HG03139 (cell line): Measurements from ENCODE around the gene SDSL.

Experiments
- ATAC-seq: cut with Tn5 transposase; IDR thresholded peaks from one replicate; pipeline ENCODE4 v1.9.1; 2021; ENCODE audit not compliant: unreplicated experiment

Gene SDSL

DNA sequence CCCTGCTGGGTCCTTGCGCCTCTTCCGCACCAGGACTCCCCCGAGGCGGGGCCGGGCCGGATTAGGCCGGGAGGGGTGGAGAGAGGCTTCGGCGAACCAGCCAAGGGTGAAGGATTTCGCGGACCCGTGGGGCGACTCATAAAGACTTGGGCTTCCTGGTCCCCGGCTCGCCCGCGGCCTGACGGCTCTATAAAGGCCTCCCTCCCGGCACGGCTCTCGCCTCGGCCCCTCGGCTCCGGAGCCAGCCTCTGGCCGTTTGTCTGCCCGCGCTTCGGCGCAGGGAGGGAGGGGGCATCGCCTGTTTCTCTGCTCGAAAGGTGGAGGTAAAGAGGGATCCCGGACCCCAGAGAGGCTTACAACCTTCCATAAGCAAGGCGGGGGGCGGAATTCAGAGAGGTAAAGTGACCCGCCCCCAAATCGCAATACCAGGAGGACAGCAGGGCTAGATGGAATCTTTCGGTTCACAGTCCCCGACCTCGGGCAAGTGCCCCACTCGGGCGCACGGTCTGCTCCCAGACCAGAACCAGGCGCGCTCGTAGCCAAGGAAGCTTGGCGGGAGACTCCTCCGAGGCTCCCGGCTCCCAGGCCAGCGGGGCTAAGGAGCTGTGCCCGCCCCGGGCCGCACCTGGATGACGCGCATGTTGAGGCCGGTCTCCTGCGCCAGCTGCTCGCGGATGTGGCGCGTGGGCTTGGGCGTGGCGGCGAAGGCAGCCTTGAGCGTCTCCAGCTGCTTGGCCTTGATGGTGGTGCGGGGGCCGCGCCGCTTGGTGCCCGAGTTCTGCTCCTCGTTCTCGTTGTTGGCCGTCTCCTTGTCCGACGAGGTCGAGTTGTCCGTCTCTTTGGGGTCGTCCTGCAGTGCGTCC lies 45.6 kb downstream of the SDSL start:
- ATAC-seq, result no peak

GRCh38 chr12:113468365-113469223 lies 46.4 kb downstream of the SDSL start:
- no peak for ATAC-seq

- no peak for ATAC-seq
Measured at GRCh38 chr12:113469224-113469948, 47.2 kb downstream of the SDSL start.

- no peak for ATAC-seq
Measured at GRCh38 chr12:113469949-113470743, 48.0 kb downstream of the SDSL start.

DNA sequence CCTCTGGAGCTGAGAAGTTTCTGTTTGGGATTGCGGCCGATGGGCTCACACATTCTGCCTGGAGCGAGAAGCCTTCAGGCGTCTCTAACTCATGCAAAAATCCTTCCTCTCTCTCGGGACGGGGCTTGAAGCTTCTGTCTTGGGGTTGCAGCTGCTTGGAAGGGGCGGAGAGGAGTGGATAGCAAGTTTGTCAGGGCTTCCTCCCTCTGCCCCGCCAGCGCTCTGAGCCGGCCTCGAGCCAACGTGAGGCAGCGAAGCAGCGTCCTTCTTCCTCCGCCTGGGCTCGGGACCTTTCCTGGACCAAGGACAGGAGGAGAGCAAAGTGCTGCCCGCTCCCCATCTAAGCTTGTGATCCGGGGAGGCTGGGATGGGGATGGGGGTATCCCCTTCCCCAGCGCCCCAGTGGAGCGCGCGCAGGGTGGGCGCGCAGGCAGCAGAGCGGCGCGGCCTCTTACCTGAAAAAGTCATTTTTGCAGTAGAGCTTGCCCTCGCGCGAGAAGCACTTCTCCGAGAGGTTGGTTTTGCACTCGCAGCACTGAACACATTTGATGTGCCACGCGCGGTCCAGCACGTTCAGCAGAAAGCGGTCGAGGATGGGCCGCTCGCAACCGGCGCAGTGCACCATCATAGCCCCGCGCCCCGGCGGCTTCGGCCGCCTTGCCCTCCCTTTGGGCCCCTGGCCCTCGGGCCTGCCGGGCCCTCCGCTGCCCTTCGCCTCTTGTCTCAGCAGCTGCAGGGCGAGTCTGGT lies 48.9 kb downstream of the SDSL start:
- no peak for ATAC-seq

GRCh38 chr12:113471619-113472171 lies 49.5 kb downstream of the SDSL start, which contains the start of gene LHX5:
Gene LHX5 (minus strand): TSS chr12:113471871. CDS start chr12:113471498, 373 bp downstream.
- no peak for ATAC-seq

- ATAC-seq, result no peak
Measured at GRCh38 chr12:113472191-113473121, 50.3 kb downstream of the SDSL start.

- no peak for ATAC-seq
Measured at GRCh38 chr12:113473400-113473799, 51.2 kb downstream of the SDSL start.

GRCh38 chr12:113473942-113474341 lies 51.8 kb downstream of the SDSL start:
- ATAC-seq, result no peak

- no peak for ATAC-seq
Measured at GRCh38 chr12:113474635-113475436, 52.7 kb downstream of the SDSL start.

DNA sequence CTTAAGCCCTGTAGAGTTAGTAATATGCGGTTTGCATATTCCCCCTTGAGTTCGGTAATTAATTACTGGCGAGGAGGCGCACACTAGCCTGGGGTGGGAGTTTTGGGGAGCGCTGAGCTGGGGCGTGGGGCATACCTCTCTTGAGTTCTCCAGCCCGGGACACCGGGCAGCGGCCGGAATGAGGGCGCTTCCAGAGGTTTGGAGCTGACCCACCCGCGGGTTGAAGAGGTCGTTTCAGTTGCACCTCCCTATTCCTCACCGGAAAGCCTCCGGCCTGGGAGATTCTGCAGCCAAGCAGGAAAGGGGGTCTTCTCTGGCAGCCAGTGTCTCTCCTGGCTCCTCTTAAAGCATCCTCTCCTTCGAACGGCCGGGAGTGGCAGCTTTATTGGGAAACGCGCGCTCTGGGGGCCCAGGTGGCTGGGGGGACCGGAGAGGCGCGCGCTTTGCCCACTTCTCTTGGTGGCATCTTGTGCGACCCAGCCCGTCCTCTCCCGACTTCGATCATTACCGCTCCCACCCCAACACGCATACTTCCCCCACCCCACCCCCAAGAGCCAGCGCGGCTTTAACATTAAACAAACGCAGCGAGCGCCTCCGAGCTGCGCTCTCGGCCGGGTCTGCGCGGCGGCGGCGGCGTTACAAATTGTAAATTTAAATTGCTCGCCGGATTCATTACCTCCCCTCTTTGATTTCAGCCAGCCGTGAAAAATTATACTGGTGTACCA lies 53.4 kb downstream of the SDSL start:
- no peak for ATAC-seq

GRCh38 chr12:113476176-113476986 lies 54.2 kb downstream of the SDSL start:
- ATAC-seq, result no peak

- no peak for ATAC-seq
Measured at GRCh38 chr12:113477171-113477841, 55.1 kb downstream of the SDSL start.

- no peak for ATAC-seq
Measured at GRCh38 chr12:113477842-113478215, 55.6 kb downstream of the SDSL start.

GRCh38 chr12:113478351-113479011 lies 56.3 kb downstream of the SDSL start:
- no peak for ATAC-seq
